ENCODE results near the gene LTBP1. TPM values are rescaled to one million over a fixed set of nuclear protein-coding genes. Genes with fewer than 3 reads are reported as not detected.

The LTBP1 gene
- total RNA-seq, 6 experiments from 2014 or later, result 260 to 409 (median 335) TPM

GRCh38 chr2:33408109-33408508, 461.4 kb downstream of the LTBP1 start:
- H3K27me3 Mint-ChIP-seq (ENCODE audit: insufficient read depth), result peaks cover 1% of the 10 kb centered on the region; the same call in 1 of the 2 replicates
- H3K4me1 Mint-ChIP-seq (ENCODE audit: low read depth), result peaks cover 27% of the 10 kb centered on the region
- H3K36me3 Mint-ChIP-seq (ENCODE audit: low read depth), result peaks cover 12% of the 10 kb centered on the region; the same call in 1 of the 2 replicates

GRCh38 chr2:33409417-33409955, 462.7 kb downstream of the LTBP1 start:
- Mint-ChIP-seq H3K4me3 (no peak overlapping the region), H3K4me1 (ENCODE audit: low read depth) (peaks cover 41% of the 10 kb centered on the region), H3K9me3 (peaks cover 13% of the 10 kb centered on the region), H3K27me3 (ENCODE audit: insufficient read depth) (peaks cover 1% of the 10 kb centered on the region; the same call in 1 of the 2 replicates), H3K36me3 (ENCODE audit: low read depth) (peaks cover 14% of the 10 kb centered on the region; the same call in 1 of the 2 replicates), H3K27ac (no peak overlapping the region)
- DNase-seq, result no peak
- no peak for TF ChIP-seq CTCF (IDR thresholded peaks at IDR 0.05)

More at GRCh38 chr2:33408109-33408508, 461.4 kb downstream of the LTBP1 start:
- TF ChIP-seq CTCF (IDR thresholded peaks at IDR 0.05), result no peak
- Mint-ChIP-seq H3K4me3 (no peak overlapping the region), H3K9me3 (peaks cover 13% of the 10 kb centered on the region), H3K27ac (no peak overlapping the region)
- no peak for DNase-seq

GRCh38 chr2:33411765-33412164, 465.0 kb downstream of the LTBP1 start:
- H3K4me3 Mint-ChIP-seq, result peak overlapping the region; percentile 37; the same call in 1 of the 2 replicates
- peaks cover 13% of the 10 kb centered on the region for H3K9me3 Mint-ChIP-seq
- H3K27ac Mint-ChIP-seq, result peak overlapping the region; percentile 80

GRCh38 chr2:33412920-33413319, 466.2 kb downstream of the LTBP1 start:
- Mint-ChIP-seq H3K9me3 (peaks cover 6% of the 10 kb centered on the region; the same call in 1 of the 2 replicates), H3K27me3 (ENCODE audit: insufficient read depth) (no peaks in the 10 kb centered on the region; the same call in 1 of the 2 replicates), H3K4me3 (no peak overlapping the region), H3K36me3 (ENCODE audit: low read depth) (peaks cover 19% of the 10 kb centered on the region), H3K4me1 (ENCODE audit: low read depth) (peaks cover 42% of the 10 kb centered on the region), H3K27ac (peak overlapping the region; percentile 48)
- peak; percentile 60 for DNase-seq
- TF ChIP-seq CTCF (IDR thresholded peaks at IDR 0.05), result peak; percentile 77

More at GRCh38 chr2:33411765-33412164, 465.0 kb downstream of the LTBP1 start:
- peak; percentile 66 for DNase-seq
- Mint-ChIP-seq H3K36me3 (ENCODE audit: low read depth) (peaks cover 18% of the 10 kb centered on the region), H3K4me1 (ENCODE audit: low read depth) (peaks cover 34% of the 10 kb centered on the region), H3K27me3 (ENCODE audit: insufficient read depth) (no peaks in the 10 kb centered on the region; the same call in 1 of the 2 replicates)
- no peak for TF ChIP-seq CTCF (IDR thresholded peaks at IDR 0.05)

GRCh38 chr2:33419581-33420200, 472.9 kb downstream of the LTBP1 start:
- peaks cover 11% of the 10 kb centered on the region for H3K36me3 Mint-ChIP-seq (ENCODE audit: low read depth)
- no peak for DNase-seq
- no peak for TF ChIP-seq CTCF (IDR thresholded peaks at IDR 0.05)
- no peaks in the 10 kb centered on the region for H3K27me3 Mint-ChIP-seq (ENCODE audit: insufficient read depth)
- no peak overlapping the region for H3K27ac Mint-ChIP-seq
- H3K4me3 Mint-ChIP-seq, result no peak overlapping the region
- peaks cover 56% of the 10 kb centered on the region for H3K4me1 Mint-ChIP-seq (ENCODE audit: low read depth)
- H3K9me3 Mint-ChIP-seq, result no peaks in the 10 kb centered on the region

Data from HFFc6 (cell line).